SW480 (cell line): ENCODE data around the gene SEMA4B.
"Not testable (repeated sequence)": the region's sequence is repeated elsewhere in the genome, so short reads cannot be mapped to it uniquely, and the experiment has no call there.

Experiments
- DNase-seq: peaks from one replicate; pipeline ENCODE4 v3.0.0-alpha.2; 2016; ENCODE audit warnings: low spot score

SEMA4B gene

GRCh38 chr15:90201130-90201943, at the start of gene SEMA4B:
SEMA4B (plus strand) TSS chr15:90201330; CDS start chr15:90201579, 249 bp downstream.
- DNase-seq, result peak; percentile 52

GRCh38 chr15:90151989-90152645, 49.0 kb upstream of the SEMA4B start:
- no peak for DNase-seq

GRCh38 chr15:90153658-90154057, 47.5 kb upstream of the SEMA4B start:
- no peak for DNase-seq

- no peak for DNase-seq
These were observed 46.9 kb upstream of the SEMA4B start for GRCh38 chr15:90154246-90154645.

GRCh38 chr15:90154861-90155626, 46.1 kb upstream of the SEMA4B start:
- DNase-seq, result no peak

- DNase-seq, result no peak
These were observed 41.9 kb upstream of the SEMA4B start for GRCh38 chr15:90159213-90159612.

GRCh38 chr15:90160781-90161727, 40.1 kb upstream of the SEMA4B start:
- peak; percentile 48 for DNase-seq

GRCh38 chr15:90161950-90162361, 39.2 kb upstream of the SEMA4B start:
- no peak for DNase-seq

GRCh38 chr15:90162956-90163355, 38.2 kb upstream of the SEMA4B start:
- no peak for DNase-seq

- not testable (repeated sequence) for DNase-seq
These were observed 36.9 kb upstream of the SEMA4B start for GRCh38 chr15:90164239-90164638.

GRCh38 chr15:90165157-90165556, 36.0 kb upstream of the SEMA4B start:
- no peak for DNase-seq

GRCh38 chr15:90165659-90166489, 35.3 kb upstream of the SEMA4B start:
- peak; percentile 91 for DNase-seq

GRCh38 chr15:90167121-90167520, 34.0 kb upstream of the SEMA4B start:
- no peak for DNase-seq

- no peak for DNase-seq
These were observed 29.5 kb upstream of the SEMA4B start for GRCh38 chr15:90171623-90172022.

GRCh38 chr15:90173372-90173771, 27.8 kb upstream of the SEMA4B start:
- no peak for DNase-seq

GRCh38 chr15:90174140-90174875, 26.8 kb upstream of the SEMA4B start:
- DNase-seq, result no peak

GRCh38 chr15:90177012-90177411, 24.1 kb upstream of the SEMA4B start:
- DNase-seq, result no peak

GRCh38 chr15:90178468-90179435, 22.4 kb upstream of the SEMA4B start:
- no peak for DNase-seq

- DNase-seq, result no peak
These were observed 19.4 kb upstream of the SEMA4B start for GRCh38 chr15:90181776-90182175.
